PC-9 (cell line): ENCODE data around the gene RPL36AL. TPM values are rescaled to one million over a fixed set of nuclear protein-coding genes. Genes with fewer than 3 reads are reported as not detected.
A peak's percentile ranks its signal among the peaks of the same experiment; 100 is the strongest.

Source experiments
- BruUV-seq: library from RNA; stranded (reverse); fragments of 400-500 nt; replicated peaks from 2 replicates; lab custom pipeline; 2021; lab: Mats Ljungman, UMichigan
- CTCF ChIA-PET: fragments of 300-600 bp; sonication (Branson Sonifier 250); formaldehyde crosslinking; loops from one replicate; lab custom pipeline; 2022; ENCODE audit warnings: antibody characterized with exemption; lab: Charles Lee
- POLR2A ChIA-PET: fragments of 300-600 bp; sonication (Branson Sonifier 250); formaldehyde crosslinking; loops from one replicate; lab custom pipeline; 2022; ENCODE audit warnings: antibody characterized with exemption; ENCODE audit not compliant: unreplicated experiment; lab: Charles Lee
- DNase-seq, 2 experiments: peaks; one replicate each; pipeline versions ENCODE4 v3.0.0 to v3.0.0-alpha.2; 2015 to 2022; ENCODE audit warnings: mixed read lengths in 1 of 2
- H2AFZ ChIP-seq: fragments of 200-600 bp; sonication (generic); 2 replicates; pipeline ENCODE4 v1.8.1; 2017; ENCODE audit warnings: antibody characterized with exemption
- H3F3A ChIP-seq: fragments of 200-600 bp; sonication (generic); 2 replicates; pipeline ENCODE4 v1.8.1; 2017; ENCODE audit warnings: antibody characterized with exemption, mild to moderate bottlenecking, low read depth; ENCODE audit not compliant: insufficient read depth
- H3K27ac ChIP-seq: fragments of 200-600 bp; sonication (generic); 2 replicates; pipeline ENCODE4 v1.6.1; 2016; ENCODE audit warnings: mixed run types
- H3K27me3 ChIP-seq: fragments of 200-600 bp; sonication (generic); 2 replicates; pipeline ENCODE4 v1.6.1; 2016; ENCODE audit warnings: low read depth, mixed run types; ENCODE audit not compliant: insufficient read depth
- H3K36me3 ChIP-seq: fragments of 200-600 bp; sonication (generic); 2 replicates; pipeline ENCODE4 v1.6.1; 2016; ENCODE audit warnings: low read depth, mixed run types
- H3K4me1 ChIP-seq: fragments of 200-600 bp; sonication (generic); replicated peaks from 2 replicates; pipeline ENCODE4 v1.6.1; 2016; ENCODE audit warnings: mixed run types; ENCODE audit not compliant: insufficient read depth
- H3K4me2 ChIP-seq: fragments of 200-600 bp; sonication (generic); 2 replicates; pipeline ENCODE4 v1.6.1; 2017; ENCODE audit warnings: mixed run types
- H3K4me3 ChIP-seq: fragments of 200-600 bp; sonication (generic); 2 replicates; pipeline ENCODE4 v1.6.1; 2016; ENCODE audit warnings: mixed run types
- H3K79me2 ChIP-seq: fragments of 200-600 bp; sonication (generic); 2 replicates; pipeline ENCODE4 v1.6.1; 2017; ENCODE audit warnings: low read depth, mixed run types
- H3K9me2 ChIP-seq: fragments of 200-600 bp; sonication (generic); 2 replicates; pipeline ENCODE4 v1.8.1; 2017; ENCODE audit warnings: mild to moderate bottlenecking; ENCODE audit not compliant: insufficient read depth
- H3K9me3 ChIP-seq: fragments of 200-600 bp; sonication (generic); 2 replicates; pipeline ENCODE4 v1.8.1; 2016; ENCODE audit warnings: low read depth; ENCODE audit not compliant: insufficient read depth
- H4K20me1 ChIP-seq: fragments of 200-600 bp; sonication (generic); 2 replicates; pipeline ENCODE4 v1.8.1; 2017; ENCODE audit not compliant: insufficient read depth
- EZH2 ChIP-seq: fragments of 200-600 bp; sonication (generic); IDR thresholded peaks from 2 replicates; pipeline ENCODE4 v1.8.0; 2017; ENCODE audit warnings: antibody characterized with exemption, low read depth
- intact Hi-C: fragments of 100-400 bp; cut with micrococcal nuclease; formaldehyde crosslinking; loops from one replicate; pipeline ENCODE4 v1.10.0; 2022; ENCODE audit not compliant: unreplicated experiment
- total RNA-seq: library from RNA; stranded (reverse); gene quantifications from 2 replicates; pipeline ENCODE4 v1.2.3, GENCODE V29; 2021
- TF ChIP-seq, protein P1 (sequence below): fragments of 200-600 bp; sonication (generic); conservative IDR thresholded peaks from 2 replicates; pipeline ENCODE4 v1.6.1; 2017; ENCODE audit warnings: mixed run types, antibody characterized with exemption, mild to moderate bottlenecking, moderate library complexity

Gene RPL36AL
- total RNA-seq, 1 experiment from 2014 or later = 151 TPM

DNA sequence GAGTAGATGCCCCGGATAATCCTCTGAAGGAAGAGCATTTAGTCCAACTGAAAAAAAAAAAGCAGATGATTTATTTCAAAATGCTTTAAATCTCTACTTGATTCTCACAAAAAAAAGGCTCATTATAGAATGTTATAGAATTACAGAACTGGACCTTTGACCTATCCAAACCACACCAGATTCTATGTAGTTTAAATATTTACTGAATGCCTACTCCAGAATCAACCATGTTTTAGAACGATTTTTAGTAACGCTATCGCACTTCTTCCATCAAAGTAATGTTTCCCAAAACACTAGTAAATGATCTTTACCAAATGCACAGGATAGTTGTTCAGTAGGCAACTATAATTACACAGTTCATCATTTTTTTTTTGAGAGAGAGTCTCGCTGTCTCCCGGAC is 36.8 kb downstream of the RPL36AL start:
- H3K79me2 ChIP-seq = peaks cover 74% of the 10 kb centered on the region
- peaks cover 51% of the 10 kb centered on the region for H4K20me1 ChIP-seq
- peaks cover 32% of the 10 kb centered on the region for H3K4me1 ChIP-seq
- ChIA-PET CTCF (no interaction called here), POLR2A (interaction anchor here (0.6 kb wide), 1 partner anchor 256 kb away, joined by 5 read pairs; no protein-coding TSS in a partner anchor)
- H3F3A ChIP-seq = peaks cover 77% of the 10 kb centered on the region
- H3K27me3 ChIP-seq = no peaks in the 10 kb centered on the region
- no peak overlapping the region for H2AFZ ChIP-seq
- no peak for DNase-seq
- H3K4me3 ChIP-seq = peak overlapping the region; percentile 97
- peak overlapping the region; percentile 85; the same call in 1 of the 2 replicates for H3K27ac ChIP-seq
- peaks cover 42% of the 10 kb centered on the region for H3K36me3 ChIP-seq
- H3K4me2 ChIP-seq = peak overlapping the region; percentile 79
- no TSS peak for BruUV-seq
- no peaks in the 10 kb centered on the region for H3K9me2 ChIP-seq
- no peaks in the 10 kb centered on the region for H3K9me3 ChIP-seq
- intact Hi-C loops = loop anchor here (10.0 kb wide), 2 partner anchors 79 to 119 kb away; no protein-coding TSS in a partner anchor
- TF ChIP-seq, protein P1, sequence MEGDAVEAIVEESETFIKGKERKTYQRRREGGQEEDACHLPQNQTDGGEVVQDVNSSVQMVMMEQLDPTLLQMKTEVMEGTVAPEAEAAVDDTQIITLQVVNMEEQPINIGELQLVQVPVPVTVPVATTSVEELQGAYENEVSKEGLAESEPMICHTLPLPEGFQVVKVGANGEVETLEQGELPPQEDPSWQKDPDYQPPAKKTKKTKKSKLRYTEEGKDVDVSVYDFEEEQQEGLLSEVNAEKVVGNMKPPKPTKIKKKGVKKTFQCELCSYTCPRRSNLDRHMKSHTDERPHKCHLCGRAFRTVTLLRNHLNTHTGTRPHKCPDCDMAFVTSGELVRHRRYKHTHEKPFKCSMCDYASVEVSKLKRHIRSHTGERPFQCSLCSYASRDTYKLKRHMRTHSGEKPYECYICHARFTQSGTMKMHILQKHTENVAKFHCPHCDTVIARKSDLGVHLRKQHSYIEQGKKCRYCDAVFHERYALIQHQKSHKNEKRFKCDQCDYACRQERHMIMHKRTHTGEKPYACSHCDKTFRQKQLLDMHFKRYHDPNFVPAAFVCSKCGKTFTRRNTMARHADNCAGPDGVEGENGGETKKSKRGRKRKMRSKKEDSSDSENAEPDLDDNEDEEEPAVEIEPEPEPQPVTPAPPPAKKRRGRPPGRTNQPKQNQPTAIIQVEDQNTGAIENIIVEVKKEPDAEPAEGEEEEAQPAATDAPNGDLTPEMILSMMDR = no peak
- no peak for TF ChIP-seq EZH2

DNA sequence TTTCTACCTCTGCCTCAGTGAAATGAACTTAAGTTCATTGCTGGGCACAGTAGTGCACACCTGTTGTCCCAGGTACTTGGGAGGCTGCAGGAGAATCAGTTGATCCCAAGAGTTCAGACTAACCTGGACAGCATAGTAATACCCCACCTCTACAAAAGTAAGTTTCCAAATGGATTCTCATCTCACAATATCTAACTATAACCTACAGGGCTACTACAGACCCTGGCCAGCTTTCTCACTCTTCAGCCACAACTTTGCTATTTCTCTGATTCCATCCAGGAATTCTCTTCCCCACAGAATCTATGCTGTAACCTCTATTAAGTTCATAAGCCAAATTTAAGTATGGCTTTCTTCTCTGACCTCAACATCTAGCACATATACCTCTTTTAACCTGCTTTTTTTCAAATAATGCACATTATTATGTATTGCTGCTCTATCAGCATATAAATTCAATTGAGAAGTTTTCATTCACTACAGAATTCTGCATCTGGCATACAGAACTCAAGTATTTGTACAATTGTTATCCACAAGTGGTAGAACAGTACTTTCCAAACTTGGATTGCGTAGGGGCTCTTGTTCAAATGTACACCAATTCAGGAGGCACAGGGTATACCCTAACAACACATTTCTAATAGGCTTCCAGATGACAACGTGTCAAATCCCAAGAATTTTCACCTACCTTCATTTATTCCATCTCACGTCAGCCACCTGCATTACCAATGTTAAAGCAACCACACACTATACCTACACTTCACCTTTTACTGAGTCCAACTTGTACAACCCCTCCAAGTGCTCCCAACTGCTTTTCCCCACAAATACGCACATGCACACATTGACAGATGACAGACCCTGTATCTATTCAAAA is 38.1 kb downstream of the RPL36AL start:
- Histone ChIP-seq H3F3A (peaks cover 76% of the 10 kb centered on the region), H3K27me3 (no peaks in the 10 kb centered on the region), H3K79me2 (peaks cover 74% of the 10 kb centered on the region), H4K20me1 (peaks cover 51% of the 10 kb centered on the region), H3K4me3 (no peak overlapping the region), H3K36me3 (peaks cover 42% of the 10 kb centered on the region), H3K9me2 (no peaks in the 10 kb centered on the region), H3K4me1 (peaks cover 31% of the 10 kb centered on the region), H2AFZ (no peak overlapping the region), H3K9me3 (no peaks in the 10 kb centered on the region), H3K27ac (peak overlapping the region; percentile 29; the same call in 1 of the 2 replicates), H3K4me2 (peak overlapping the region; percentile 79)
- TF ChIP-seq EZH2 = no peak
- TF ChIP-seq, protein P1 = no peak
- CTCF ChIA-PET = no interaction called here
- POLR2A ChIA-PET = no interaction called here
- BruUV-seq = no TSS peak
- no peak for DNase-seq
- intact Hi-C loops = loop anchor here (10.0 kb wide), 2 partner anchors 78 to 118 kb away; no protein-coding TSS in a partner anchor

DNA sequence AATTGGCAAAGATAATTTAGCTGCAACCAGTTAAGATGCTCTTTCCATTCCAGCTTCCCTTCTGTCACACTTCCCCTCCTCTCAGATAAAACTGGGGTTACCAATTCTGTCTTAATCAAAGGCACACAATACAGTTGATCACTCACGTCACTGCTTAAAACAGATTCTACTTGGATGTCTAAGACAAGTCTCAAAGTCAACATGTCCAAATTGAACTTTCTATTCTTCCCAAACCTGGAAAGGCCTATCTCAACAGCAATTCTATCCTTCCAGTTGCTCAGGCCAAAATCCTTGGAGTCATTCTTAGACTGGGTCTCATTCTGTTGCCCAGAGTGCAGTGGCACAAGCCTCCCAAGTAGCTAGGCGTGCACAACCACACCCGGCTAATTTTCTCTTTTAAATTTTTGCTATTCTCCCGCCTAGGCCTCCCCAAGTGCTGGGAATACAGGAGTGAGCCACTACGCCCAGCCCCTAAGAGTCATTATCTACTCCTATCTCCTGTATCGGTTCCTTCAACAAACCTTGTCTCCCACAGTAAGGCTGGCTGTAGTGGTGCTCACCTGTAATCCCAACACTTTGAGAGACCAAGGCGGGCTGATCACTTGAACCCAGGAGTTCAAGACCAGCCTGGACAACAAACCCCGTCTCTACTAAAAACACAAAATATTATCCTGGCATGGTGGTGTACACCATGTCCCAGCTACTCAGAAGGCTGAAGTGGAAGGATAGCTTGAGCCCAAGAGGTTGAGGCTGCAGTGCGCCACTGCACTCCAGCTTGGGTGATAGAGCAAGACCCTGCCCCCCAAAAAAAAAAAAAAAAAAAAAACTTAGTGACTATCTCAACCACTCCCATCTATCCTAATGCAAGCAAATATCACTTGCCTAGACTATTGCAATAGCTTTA is 39.0 kb downstream of the RPL36AL start:
- no peaks in the 10 kb centered on the region for H3K27me3 ChIP-seq
- POLR2A ChIA-PET = no interaction called here
- intact Hi-C loops = loop anchor here (10.0 kb wide), 2 partner anchors 77 to 117 kb away; no protein-coding TSS in a partner anchor
- H3K36me3 ChIP-seq = peaks cover 43% of the 10 kb centered on the region
- peaks cover 74% of the 10 kb centered on the region for H3K79me2 ChIP-seq
- H3K4me2 ChIP-seq = no peak overlapping the region; the same call in 1 of the 2 replicates
- peaks cover 26% of the 10 kb centered on the region for H3K4me1 ChIP-seq
- H3K9me3 ChIP-seq = no peaks in the 10 kb centered on the region
- no peak for TF ChIP-seq EZH2
- TF ChIP-seq, protein P1 = no peak
- BruUV-seq = no TSS peak
- no peaks in the 10 kb centered on the region for H3K9me2 ChIP-seq
- H3K4me3 ChIP-seq = no peak overlapping the region
- no peak for DNase-seq
- H4K20me1 ChIP-seq = peaks cover 51% of the 10 kb centered on the region
- H3F3A ChIP-seq = peaks cover 67% of the 10 kb centered on the region
- peak overlapping the region; percentile 29; the same call in 1 of the 2 replicates for H3K27ac ChIP-seq
- no peak overlapping the region for H2AFZ ChIP-seq
- CTCF ChIA-PET = interaction anchor here (0.7 kb wide), 1 partner anchor 52 kb away, joined by 11 read pairs; no protein-coding TSS in a partner anchor
